Bronchial epithelial cell (primary cell): ENCODE measurements around the gene DOCK9. TPM values are rescaled to one million over a fixed set of nuclear protein-coding genes. Genes with fewer than 3 reads are reported as not detected.

Experiments used
- DNase-seq: peaks from one replicate; pipeline ENCODE4 v3.0.0-alpha.2; 2010; ENCODE audit warnings: low read depth
- FAIRE-seq: peaks from 2 replicates; lab custom pipeline; 2011; peaks lifted over from hg19 to GRCh38; lab: Jason Lieb, UNC
- H3K27me3 ChIP-seq: 2 replicates; pipeline ENCODE4 v1.5.1; 2011; ENCODE audit warnings: low read length; ENCODE audit not compliant: control insufficient read depth, insufficient read depth
- H3K36me3 ChIP-seq: 2 replicates; pipeline ENCODE4 v1.5.1; 2011; ENCODE audit warnings: low read length; ENCODE audit not compliant: control insufficient read depth, insufficient read depth
- H3K4me3 ChIP-seq: 2 replicates; pipeline ENCODE4 v1.5.1; 2011; ENCODE audit warnings: mild to moderate bottlenecking, low read depth, low read length, control low read depth
- CTCF ChIP-seq: IDR thresholded peaks from 2 replicates; pipeline ENCODE4 v1.5.1; 2011; ENCODE audit warnings: mild to moderate bottlenecking, moderate library complexity, low read length, control low read depth, inconsistent platforms; ENCODE audit not compliant: insufficient read depth, severe bottlenecking
- total RNA-seq: library from RNA; depleted of rRNA; stranded (reverse); fragments of >200 nt; gene quantifications from 2 replicates; pipeline ENCODE4 v1.2.1, GENCODE V29; 2014

DOCK9 gene
- total RNA-seq, 1 donor from 2014 or later: 72.9 TPM

GRCh38 chr13:98842070-98842469 is 135.8 kb downstream of the DOCK9 start:
- FAIRE-seq (no peak), DNase-seq (no peak)
- no peak overlapping the region for H3K4me3 ChIP-seq
- H3K36me3 ChIP-seq: no peaks in the 10 kb centered on the region
- TF ChIP-seq CTCF: no peak
- no peaks in the 10 kb centered on the region for H3K27me3 ChIP-seq

GRCh38 chr13:98839856-98840769 is 137.8 kb downstream of the DOCK9 start:
- TF ChIP-seq CTCF: peak; percentile 97
- no peaks in the 10 kb centered on the region for H3K36me3 ChIP-seq
- no peaks in the 10 kb centered on the region for H3K27me3 ChIP-seq
- H3K4me3 ChIP-seq: no peak overlapping the region
- DNase-seq (peak; percentile 63), FAIRE-seq (no peak)

- Histone ChIP-seq H3K36me3 (no peaks in the 10 kb centered on the region), H3K27me3 (no peaks in the 10 kb centered on the region), H3K4me3 (no peak overlapping the region)
- no peak for FAIRE-seq
- TF ChIP-seq CTCF: no peak
- no peak for DNase-seq
These were observed 139.1 kb downstream of the DOCK9 start for GRCh38 chr13:98838776-98839175.

- Histone ChIP-seq H3K27me3 (no peaks in the 10 kb centered on the region), H3K36me3 (no peaks in the 10 kb centered on the region), H3K4me3 (no peak overlapping the region)
- no peak for TF ChIP-seq CTCF
- DNase-seq: no peak
- no peak for FAIRE-seq
These were observed 140.0 kb downstream of the DOCK9 start for GRCh38 chr13:98837896-98838295.

GRCh38 chr13:98835156-98835555 is 142.7 kb downstream of the DOCK9 start:
- no peak for TF ChIP-seq CTCF
- FAIRE-seq: no peak
- peaks cover 3% of the 10 kb centered on the region for H3K36me3 ChIP-seq

More at GRCh38 chr13:98835156-98835555, 142.7 kb downstream of the DOCK9 start:
- H3K27me3 ChIP-seq: no peaks in the 10 kb centered on the region
- no peak for DNase-seq
- no peak overlapping the region for H3K4me3 ChIP-seq
